IPS-15b (cell line): Measurements from ENCODE around the gene NUCKS1.

Experiments
- H3K27me3 ChIP-seq: one replicate; pipeline ENCODE4 v1.6.1; 2013; ENCODE audit warnings: low read length; ENCODE audit not compliant: control insufficient read depth, insufficient read depth
- H3K36me3 ChIP-seq: one replicate; pipeline ENCODE4 v1.6.1; 2013; ENCODE audit warnings: low read length; ENCODE audit not compliant: control insufficient read depth, insufficient read depth
- H3K4me1 ChIP-seq: one replicate; pipeline ENCODE4 v1.6.1; 2013; ENCODE audit warnings: mild to moderate bottlenecking, low read length; ENCODE audit not compliant: control insufficient read depth, insufficient read depth
- H3K4me3 ChIP-seq: one replicate; pipeline ENCODE4 v1.5.1; 2013; ENCODE audit warnings: low read depth, low read length
- H3K9ac ChIP-seq: one replicate; pipeline ENCODE4 v1.6.1; 2013; ENCODE audit warnings: low read depth, mild to moderate bottlenecking, low read length
- H3K9me3 ChIP-seq: one replicate; pipeline ENCODE4 v1.6.1; 2013; ENCODE audit warnings: mild to moderate bottlenecking, low read length; ENCODE audit not compliant: control insufficient read depth, insufficient read depth

The NUCKS1 gene

DNA sequence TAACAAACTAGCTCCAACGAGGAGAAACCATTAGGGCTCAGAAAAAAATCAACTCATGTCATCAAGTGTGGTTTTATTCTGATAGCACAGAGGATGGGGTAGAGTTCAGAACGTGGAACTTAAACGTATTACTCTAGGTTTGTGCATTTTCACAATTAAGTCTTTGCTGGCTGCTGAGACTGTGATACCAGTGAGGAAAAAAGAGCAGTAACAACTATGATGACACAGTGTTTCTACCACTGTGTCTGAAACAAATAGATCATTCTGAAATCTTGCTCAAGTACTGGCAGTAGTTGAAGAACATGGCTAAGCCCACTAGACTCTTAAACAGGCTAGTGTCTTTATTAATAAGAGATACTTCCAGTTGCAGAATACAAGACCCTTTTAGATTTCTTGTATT lies 31.0 kb downstream of the NUCKS1 start:
- H3K36me3 ChIP-seq: peaks cover 22% of the 10 kb centered on the region
- H3K9me3 ChIP-seq: no peaks in the 10 kb centered on the region
- no peaks in the 10 kb centered on the region for H3K27me3 ChIP-seq
- no peak overlapping the region for H3K4me3 ChIP-seq
- no peak overlapping the region for H3K9ac ChIP-seq
- peaks cover 2% of the 10 kb centered on the region for H3K4me1 ChIP-seq

DNA sequence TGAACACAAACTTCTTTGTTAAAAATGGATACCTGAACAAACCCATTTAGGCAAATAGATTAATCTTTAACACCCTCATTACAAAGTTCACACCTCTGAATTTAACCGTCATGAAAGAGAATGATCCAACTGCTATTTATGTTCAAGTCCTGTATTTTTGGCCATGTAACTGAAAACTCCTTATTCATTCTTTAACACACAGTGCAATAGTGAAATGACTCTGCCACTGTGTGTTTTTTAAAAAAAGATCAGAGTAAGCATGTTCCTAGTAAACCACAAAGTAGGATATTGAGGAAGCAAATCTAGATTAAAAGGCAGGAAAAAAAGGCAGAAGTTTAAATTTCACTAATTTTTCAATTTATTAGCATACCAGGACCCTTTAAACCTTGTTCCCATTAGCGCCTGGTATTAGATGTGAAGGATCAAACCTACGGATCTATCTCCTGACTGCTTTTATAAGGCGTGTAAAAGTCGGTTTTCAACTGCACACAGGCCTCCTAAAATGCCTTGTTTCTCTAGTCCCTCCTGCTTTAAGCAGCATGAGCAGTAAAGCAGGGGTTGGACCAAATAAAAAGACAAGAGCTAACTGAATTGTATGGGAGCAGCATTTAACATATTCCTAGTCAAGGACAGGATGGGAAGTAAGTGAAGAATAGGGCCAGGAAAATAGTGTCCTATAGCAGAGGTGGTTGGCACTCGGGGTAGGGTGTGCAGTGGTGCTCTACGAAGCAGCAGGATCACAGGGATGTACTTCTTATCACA lies 33.4 kb downstream of the NUCKS1 start:
- peaks cover 16% of the 10 kb centered on the region for H3K4me1 ChIP-seq

DNA sequence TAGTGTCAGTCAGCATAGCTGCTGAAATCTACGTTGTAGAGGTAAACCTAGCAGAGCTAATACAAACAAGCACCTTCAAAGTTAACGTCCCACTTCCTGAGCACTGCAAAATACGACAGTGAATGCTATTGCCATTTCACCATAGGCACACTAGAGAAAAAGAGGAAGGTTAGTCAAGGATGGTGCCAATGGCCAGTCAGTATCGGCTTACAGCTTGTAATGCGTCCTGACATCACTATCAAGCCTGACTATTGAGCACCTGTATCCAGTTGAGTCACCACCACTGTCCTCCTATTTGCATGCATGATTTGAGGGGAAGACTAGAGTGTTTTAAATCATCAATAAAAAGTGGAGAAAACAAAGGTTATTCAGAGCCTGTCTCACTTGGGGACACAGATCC lies 34.4 kb downstream of the NUCKS1 start:
- no peaks in the 10 kb centered on the region for H3K27me3 ChIP-seq
- no peak overlapping the region for H3K4me3 ChIP-seq
- H3K36me3 ChIP-seq: peaks cover 22% of the 10 kb centered on the region
- H3K9me3 ChIP-seq: no peaks in the 10 kb centered on the region
- peaks cover 16% of the 10 kb centered on the region for H3K4me1 ChIP-seq
- H3K9ac ChIP-seq: no peak overlapping the region

More for the DNA sequence above, 33.4 kb downstream of the NUCKS1 start:
- no peaks in the 10 kb centered on the region for H3K9me3 ChIP-seq
- H3K4me3 ChIP-seq: no peak overlapping the region
- H3K27me3 ChIP-seq: no peaks in the 10 kb centered on the region
- peaks cover 22% of the 10 kb centered on the region for H3K36me3 ChIP-seq
- no peak overlapping the region for H3K9ac ChIP-seq

- Histone ChIP-seq H3K36me3 (peaks cover 17% of the 10 kb centered on the region), H3K9ac (no peak overlapping the region), H3K9me3 (no peaks in the 10 kb centered on the region), H3K27me3 (no peaks in the 10 kb centered on the region), H3K4me1 (peaks cover 16% of the 10 kb centered on the region), H3K4me3 (no peak overlapping the region)
Observed at GRCh38 chr1:205714906-205715246, 35.1 kb downstream of the NUCKS1 start.

DNA sequence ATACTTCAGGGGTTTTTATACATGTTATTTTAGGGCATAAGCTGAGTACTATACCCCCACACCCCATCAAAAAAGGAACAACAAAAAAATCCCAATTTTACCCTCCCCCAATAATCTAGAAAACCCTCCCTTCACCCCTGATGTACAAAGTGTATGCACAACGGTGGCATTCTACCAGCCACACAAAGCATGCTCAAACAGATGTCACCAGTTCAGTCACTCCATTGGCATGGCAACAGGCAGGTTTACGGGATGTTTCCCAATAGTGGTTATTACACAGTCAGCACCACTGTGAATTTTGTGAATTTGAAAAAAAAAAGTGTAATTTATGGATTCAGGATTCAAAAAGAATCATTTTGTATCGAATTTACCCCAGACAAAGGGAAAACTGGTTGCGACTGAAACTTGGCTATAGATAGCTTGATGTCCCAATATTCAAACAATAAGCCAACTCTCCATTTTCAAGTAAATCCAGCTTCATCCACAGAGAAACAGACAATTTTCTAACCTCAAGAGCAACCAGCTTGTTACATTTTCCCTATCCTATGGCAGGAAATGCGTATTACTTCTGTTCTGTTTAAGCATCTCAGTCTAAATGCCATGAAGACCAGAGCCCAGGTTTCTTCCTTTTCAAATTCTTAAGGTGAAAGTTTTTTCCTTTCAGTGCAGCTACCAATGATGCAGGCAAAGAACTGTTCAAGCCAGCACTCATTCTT lies 35.6 kb downstream of the NUCKS1 start:
- Histone ChIP-seq H3K4me3 (no peak overlapping the region), H3K9ac (no peak overlapping the region), H3K9me3 (no peaks in the 10 kb centered on the region), H3K27me3 (no peaks in the 10 kb centered on the region), H3K4me1 (peaks cover 16% of the 10 kb centered on the region), H3K36me3 (peaks cover 13% of the 10 kb centered on the region)

GRCh38 chr1:205711105-205712048 lies 38.6 kb downstream of the NUCKS1 start:
- Histone ChIP-seq H3K36me3 (peaks cover 3% of the 10 kb centered on the region), H3K4me1 (peaks cover 16% of the 10 kb centered on the region), H3K9ac (no peak overlapping the region)

DNA sequence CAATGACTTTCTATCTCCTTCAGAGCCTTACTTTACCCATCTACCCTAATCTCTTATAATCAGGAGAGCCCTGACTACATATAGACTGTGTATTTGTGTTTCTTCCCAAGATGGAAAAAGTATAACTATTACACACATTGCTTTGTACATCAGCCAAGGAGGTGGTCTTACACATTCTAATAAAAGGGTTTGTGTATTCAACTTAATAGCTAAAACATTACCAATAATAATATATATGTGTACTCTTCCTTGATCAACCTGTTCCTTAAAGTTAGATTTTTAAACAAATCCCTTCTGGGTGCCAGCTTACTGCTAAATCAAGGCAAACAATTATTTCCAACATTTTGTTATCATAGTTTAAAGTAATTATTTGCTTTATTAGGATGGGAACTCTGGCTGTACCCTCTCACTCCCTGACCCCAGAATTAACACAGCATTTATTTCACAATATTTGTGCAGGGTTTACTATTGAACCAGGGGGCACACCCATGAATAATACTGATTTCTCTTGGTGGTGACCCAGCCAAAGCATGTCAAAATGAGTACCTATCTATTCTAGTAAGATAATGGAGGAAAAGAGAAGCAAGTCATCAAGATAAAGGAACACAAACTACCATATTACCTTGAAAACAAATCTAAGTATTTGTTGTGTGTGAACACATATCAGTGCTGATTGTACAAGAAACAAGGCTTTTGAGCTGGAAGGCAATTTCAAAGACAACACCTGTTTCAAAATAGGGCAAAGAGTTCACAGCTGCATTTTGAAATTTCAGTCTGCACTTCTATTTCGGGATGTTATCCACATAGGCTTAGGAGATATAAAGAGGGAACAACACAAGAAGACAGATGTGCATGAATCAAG lies 39.5 kb downstream of the NUCKS1 start:
- H3K4me1 ChIP-seq: peaks cover 16% of the 10 kb centered on the region
- peaks cover 3% of the 10 kb centered on the region for H3K36me3 ChIP-seq
- H3K27me3 ChIP-seq: no peaks in the 10 kb centered on the region
- no peak overlapping the region for H3K9ac ChIP-seq
- no peaks in the 10 kb centered on the region for H3K9me3 ChIP-seq
- no peak overlapping the region for H3K4me3 ChIP-seq

More at GRCh38 chr1:205711105-205712048, 38.6 kb downstream of the NUCKS1 start:
- Histone ChIP-seq H3K27me3 (no peaks in the 10 kb centered on the region), H3K9me3 (no peaks in the 10 kb centered on the region), H3K4me3 (no peak overlapping the region)

- H3K4me1 ChIP-seq: peaks cover 16% of the 10 kb centered on the region
- no peak overlapping the region for H3K9ac ChIP-seq
- H3K27me3 ChIP-seq: no peaks in the 10 kb centered on the region
- H3K36me3 ChIP-seq: peaks cover 2% of the 10 kb centered on the region
- H3K4me3 ChIP-seq: no peak overlapping the region
- no peaks in the 10 kb centered on the region for H3K9me3 ChIP-seq
Observed at GRCh38 chr1:205709640-205710039, 40.3 kb downstream of the NUCKS1 start.

DNA sequence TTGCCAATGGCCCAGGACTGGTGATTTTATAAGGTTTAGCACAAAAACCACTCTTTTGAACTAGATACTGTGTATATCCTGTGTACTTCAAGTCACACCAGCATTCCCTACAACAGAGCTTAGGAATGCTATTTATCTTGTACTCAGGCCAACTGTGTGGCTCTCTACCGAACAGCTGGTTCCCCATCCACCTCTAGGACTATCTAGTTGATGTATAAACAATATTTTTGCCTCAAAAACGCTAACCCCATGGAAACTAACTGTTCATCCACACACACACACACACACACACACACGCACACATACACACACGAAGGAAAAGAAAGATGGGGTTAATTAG lies 41.0 kb downstream of the NUCKS1 start:
- Histone ChIP-seq H3K9ac (no peak overlapping the region), H3K27me3 (no peaks in the 10 kb centered on the region), H3K4me3 (no peak overlapping the region), H3K4me1 (peaks cover 14% of the 10 kb centered on the region), H3K9me3 (no peaks in the 10 kb centered on the region), H3K36me3 (peaks cover 4% of the 10 kb centered on the region)

DNA sequence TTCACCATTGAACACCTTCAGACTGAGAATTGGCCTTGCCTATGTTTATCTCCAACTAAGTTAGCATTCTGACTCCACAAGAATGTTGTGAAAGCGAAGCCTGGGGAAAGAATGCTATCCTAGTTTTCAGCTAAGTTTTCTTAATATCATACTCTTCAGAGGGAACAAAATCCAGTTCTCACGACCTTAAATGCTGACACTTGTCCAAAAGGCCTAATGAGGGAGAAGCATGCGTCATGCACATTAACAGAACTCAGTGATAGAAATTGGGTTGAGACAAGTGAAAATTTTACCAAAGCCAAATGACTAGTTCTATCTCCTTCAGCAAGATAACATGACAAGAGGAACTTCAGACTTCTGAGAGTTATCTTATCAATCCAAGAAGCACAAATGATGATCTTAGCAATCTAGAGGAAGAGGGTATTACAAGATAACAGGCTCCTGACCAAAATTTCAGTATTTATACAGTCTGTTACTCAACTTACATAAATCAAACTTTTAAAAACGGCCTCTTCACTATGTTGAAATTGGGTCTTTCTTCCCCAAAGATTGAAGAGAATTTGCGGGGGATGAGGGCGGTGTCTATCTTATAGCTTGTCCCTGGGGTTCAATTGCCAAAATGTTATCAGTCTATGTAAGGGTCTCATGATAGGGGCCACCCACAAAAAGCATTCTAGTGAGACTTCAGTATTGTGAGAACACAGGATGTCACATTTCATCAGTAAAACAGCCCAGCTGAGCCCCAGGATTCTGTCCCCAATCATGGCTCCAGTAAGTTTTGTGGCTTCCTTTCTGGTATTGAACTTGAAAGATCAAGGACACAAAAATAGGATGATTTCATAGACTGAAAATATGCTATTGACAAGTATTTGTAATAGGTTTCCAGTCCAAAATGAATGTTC lies 43.1 kb downstream of the NUCKS1 start:
- Histone ChIP-seq H3K9me3 (no peaks in the 10 kb centered on the region), H3K4me3 (no peak overlapping the region), H3K27me3 (no peaks in the 10 kb centered on the region), H3K36me3 (peaks cover 4% of the 10 kb centered on the region), H3K9ac (no peak overlapping the region), H3K4me1 (peaks cover 4% of the 10 kb centered on the region)
